Measurements from ENCODE around the gene JAG1.

GRCh38 chr20:10718661-10719060 lies 44.9 kb upstream of the JAG1 start:
- no peak for TF ChIP-seq POLR2A (IDR thresholded peaks at IDR 0.05)
- TF ChIP-seq POLR2AphosphoS5 (IDR thresholded peaks at IDR 0.05), result no peak

Data from prostate gland (tissue), 1 donor.